Esophagus muscularis mucosa (tissue), 3 donors: Measurements from ENCODE around the gene PSD4.

ENCODE experiments used
- CTCF ChIP-seq, 3 experiments: fragments of 200-600 bp in 2 of 3; fragments of 450-650 bp in 1 of 3; sonication (generic) in 2 of 3; IDR thresholded peaks; one replicate each; pipeline ENCODE4 v1.5.1; 2017 to 2019; ENCODE audit warnings: antibody characterized with exemption in 3 of 3, mild to moderate bottlenecking in 2 of 3, moderate library complexity in 1 of 3
- POLR2A ChIP-seq: fragments of 450-650 bp; IDR thresholded peaks from one replicate; pipeline ENCODE4 v1.6.1; 2017; ENCODE audit warnings: antibody characterized with exemption, moderate library complexity, mild to moderate bottlenecking, low read depth

- no peak for TF ChIP-seq CTCF (IDR thresholded peaks at IDR 0.05)
- no peak for TF ChIP-seq POLR2A
Observed at GRCh38 chr2:113184531-113185230, 10.9 kb downstream of the PSD4 start.
